SK-N-SH treated with all-trans-retinoic acid at 6 μM for 48 hours (cell line): ENCODE data around the gene TTC23L.

Experiments
- ZNF70 ChIP-seq: fragments of 450-650 bp; formaldehyde crosslinking; IDR thresholded peaks from 2 replicates; pipeline ENCODE4 v1.5.0; 2020; ENCODE audit warnings: mild to moderate bottlenecking, moderate library complexity
- TF ChIP-seq, protein P1 (sequence below): fragments of 250-450 bp; sonication (Bioruptor Pico); IDR thresholded peaks from 2 replicates; pipeline ENCODE4 v1.5.0; 2020; ENCODE audit warnings: mild to moderate bottlenecking, moderate library complexity

DNA sequence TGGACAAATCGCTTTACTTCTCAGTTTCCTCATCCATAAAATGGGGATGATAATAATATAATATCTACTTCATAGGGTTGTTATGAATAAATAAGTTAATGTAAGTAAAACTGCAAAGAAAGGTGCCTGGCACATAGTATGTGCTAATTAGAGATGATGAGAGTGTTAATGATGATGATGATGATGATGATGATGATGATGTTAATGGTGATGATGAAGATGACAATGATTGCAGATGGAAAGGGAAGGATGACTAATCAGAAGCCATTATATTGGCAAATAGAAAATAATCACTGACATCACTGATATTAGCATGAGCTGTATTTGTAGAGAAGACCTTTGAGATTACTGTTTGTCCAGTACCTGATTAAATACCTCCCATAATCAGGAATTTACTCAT lies 55.8 kb downstream of the TTC23L start:
- TF ChIP-seq ZNF70, result no peak
- TF ChIP-seq, protein P1, sequence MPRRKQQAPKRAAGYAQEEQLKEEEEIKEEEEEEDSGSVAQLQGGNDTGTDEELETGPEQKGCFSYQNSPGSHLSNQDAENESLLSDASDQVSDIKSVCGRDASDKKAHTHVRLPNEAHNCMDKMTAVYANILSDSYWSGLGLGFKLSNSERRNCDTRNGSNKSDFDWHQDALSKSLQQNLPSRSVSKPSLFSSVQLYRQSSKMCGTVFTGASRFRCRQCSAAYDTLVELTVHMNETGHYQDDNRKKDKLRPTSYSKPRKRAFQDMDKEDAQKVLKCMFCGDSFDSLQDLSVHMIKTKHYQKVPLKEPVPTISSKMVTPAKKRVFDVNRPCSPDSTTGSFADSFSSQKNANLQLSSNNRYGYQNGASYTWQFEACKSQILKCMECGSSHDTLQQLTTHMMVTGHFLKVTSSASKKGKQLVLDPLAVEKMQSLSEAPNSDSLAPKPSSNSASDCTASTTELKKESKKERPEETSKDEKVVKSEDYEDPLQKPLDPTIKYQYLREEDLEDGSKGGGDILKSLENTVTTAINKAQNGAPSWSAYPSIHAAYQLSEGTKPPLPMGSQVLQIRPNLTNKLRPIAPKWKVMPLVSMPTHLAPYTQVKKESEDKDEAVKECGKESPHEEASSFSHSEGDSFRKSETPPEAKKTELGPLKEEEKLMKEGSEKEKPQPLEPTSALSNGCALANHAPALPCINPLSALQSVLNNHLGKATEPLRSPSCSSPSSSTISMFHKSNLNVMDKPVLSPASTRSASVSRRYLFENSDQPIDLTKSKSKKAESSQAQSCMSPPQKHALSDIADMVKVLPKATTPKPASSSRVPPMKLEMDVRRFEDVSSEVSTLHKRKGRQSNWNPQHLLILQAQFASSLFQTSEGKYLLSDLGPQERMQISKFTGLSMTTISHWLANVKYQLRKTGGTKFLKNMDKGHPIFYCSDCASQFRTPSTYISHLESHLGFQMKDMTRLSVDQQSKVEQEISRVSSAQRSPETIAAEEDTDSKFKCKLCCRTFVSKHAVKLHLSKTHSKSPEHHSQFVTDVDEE (CRISPR knock-in tag), result no peak
